H9 (cell line): ENCODE data around the gene PTGER4. TPM values are rescaled to one million over a fixed set of nuclear protein-coding genes. Genes with fewer than 3 reads are reported as not detected.

Experiments used
- DNase-seq: peaks from one replicate; pipeline ENCODE4 v3.0.0-alpha.2; 2017
- H2AFZ ChIP-seq: one replicate; pipeline ENCODE4 v1.6.1; 2013; ENCODE audit warnings: mild to moderate bottlenecking, low read length, control low read depth, moderate library complexity
- H2AK5ac ChIP-seq: 2 replicates; pipeline ENCODE4 v1.6.1; 2013; ENCODE audit warnings: low read length, control low read depth, mixed read lengths; ENCODE audit not compliant: insufficient read length
- H2BK120ac ChIP-seq: one replicate; pipeline ENCODE4 v1.6.1; 2013; ENCODE audit warnings: low read depth, mild to moderate bottlenecking, low read length, control low read depth, inconsistent platforms; ENCODE audit not compliant: poor library complexity, severe bottlenecking
- H2BK12ac ChIP-seq: 2 replicates; pipeline ENCODE4 v1.6.1; 2013; ENCODE audit warnings: low read length, control low read depth, mixed read lengths, low read depth; ENCODE audit not compliant: insufficient read length
- H2BK15ac ChIP-seq: 2 replicates; pipeline ENCODE4 v1.6.1; 2013; ENCODE audit warnings: low read depth, low read length, control low read depth
- H2BK20ac ChIP-seq: one replicate; pipeline ENCODE4 v1.6.1; 2013; ENCODE audit warnings: low read depth, mild to moderate bottlenecking, low read length, control low read depth, inconsistent platforms; ENCODE audit not compliant: poor library complexity, severe bottlenecking
- H2BK5ac ChIP-seq: 2 replicates; pipeline ENCODE4 v1.6.1; 2013; ENCODE audit warnings: low read length, control low read depth, mixed read lengths; ENCODE audit not compliant: insufficient read length
- H3K14ac ChIP-seq: 2 replicates; pipeline ENCODE4 v1.6.1; 2013; ENCODE audit warnings: low read length, control low read depth; ENCODE audit not compliant: insufficient read depth
- H3K18ac ChIP-seq: 2 replicates; pipeline ENCODE4 v1.6.1; 2013; ENCODE audit warnings: low read depth, mild to moderate bottlenecking, mixed read lengths, low read length, control low read depth; ENCODE audit not compliant: insufficient read length
- H3K23ac ChIP-seq: 2 replicates; pipeline ENCODE4 v1.6.1; 2013; ENCODE audit warnings: low read length, control low read depth, mixed read lengths, low read depth; ENCODE audit not compliant: insufficient read length
- H3K23me2 ChIP-seq: 2 replicates; pipeline ENCODE4 v1.6.1; 2013; ENCODE audit warnings: low read depth, mild to moderate bottlenecking, mixed read lengths, low read length, control low read depth; ENCODE audit not compliant: insufficient read length, poor library complexity, severe bottlenecking
- H3K27ac ChIP-seq: 2 replicates; pipeline ENCODE4 v1.5.1; 2013; ENCODE audit warnings: low read length, control low read depth, mixed read lengths, low read depth; ENCODE audit not compliant: insufficient read length
- H3K27me3 ChIP-seq: 2 replicates; pipeline ENCODE4 v1.6.1; 2013; ENCODE audit warnings: low read length, control low read depth, inconsistent platforms; ENCODE audit not compliant: insufficient read depth
- H3K4ac ChIP-seq: 2 replicates; pipeline ENCODE4 v1.6.1; 2013; ENCODE audit warnings: low read depth, mild to moderate bottlenecking, control low read depth, inconsistent platforms, low read length, moderate library complexity
- H3K4me1 ChIP-seq: 2 replicates; pipeline ENCODE4 v1.6.1; 2013; ENCODE audit warnings: low read length, control low read depth, inconsistent platforms; ENCODE audit not compliant: insufficient read depth
- H3K4me2 ChIP-seq: 2 replicates; pipeline ENCODE4 v1.6.1; 2013; ENCODE audit warnings: low read length, control low read depth, mixed read lengths; ENCODE audit not compliant: insufficient read length, insufficient read depth
- H3K56ac ChIP-seq: 2 replicates; pipeline ENCODE4 v1.6.1; 2013; ENCODE audit warnings: low read depth, mild to moderate bottlenecking, mixed read lengths, low read length, control low read depth; ENCODE audit not compliant: insufficient read length
- H3K79me1 ChIP-seq: 2 replicates; pipeline ENCODE4 v1.6.1; 2013; ENCODE audit warnings: low read depth, mild to moderate bottlenecking, moderate library complexity, low read length, control low read depth, inconsistent platforms; ENCODE audit not compliant: insufficient read depth, poor library complexity, severe bottlenecking
- H3K79me2 ChIP-seq: 2 replicates; pipeline ENCODE4 v1.6.1; 2013; ENCODE audit warnings: low read length, control low read depth, inconsistent platforms; ENCODE audit not compliant: insufficient read depth
- H3K9ac ChIP-seq: 2 replicates; pipeline ENCODE4 v1.6.1; 2013; ENCODE audit warnings: low read length, control low read depth, mixed read lengths; ENCODE audit not compliant: insufficient read length; ENCODE audit errors: extremely low read depth
- H3K9me3 ChIP-seq: one replicate; pipeline ENCODE4 v1.6.1; 2013; ENCODE audit warnings: low read depth, low read length, inconsistent platforms; ENCODE audit not compliant: control insufficient read depth
- H3T11ph ChIP-seq: one replicate; pipeline ENCODE4 v1.6.1; 2013; ENCODE audit warnings: mild to moderate bottlenecking, low read length, control low read depth, inconsistent platforms
- H4K20me1 ChIP-seq: one replicate; pipeline ENCODE4 v1.6.1; 2013; ENCODE audit not compliant: control insufficient read depth, insufficient read length, insufficient read depth
- H4K5ac ChIP-seq: 2 replicates; pipeline ENCODE4 v1.6.1; 2013; ENCODE audit warnings: low read depth, mild to moderate bottlenecking, mixed read lengths, low read length, control low read depth; ENCODE audit not compliant: insufficient read length
- H4K8ac ChIP-seq: replicated peaks from 2 replicates; pipeline ENCODE4 v1.6.1; 2013; ENCODE audit warnings: low read length, control low read depth, mixed read lengths, low read depth; ENCODE audit not compliant: insufficient read length
- H4K91ac ChIP-seq: 2 replicates; pipeline ENCODE4 v1.6.1; 2013; ENCODE audit warnings: low read depth, mild to moderate bottlenecking, moderate library complexity, mixed read lengths, low read length, control low read depth; ENCODE audit not compliant: insufficient read length
- H3K27ac Mint-ChIP-seq, 3 experiments: 2 replicates in 2 of 3; 3 replicates in 1 of 3; pipeline ENCODE4 v1.8.0; 2020 to 2021; ENCODE audit warnings: mixed read lengths in 3 of 3, mild to moderate bottlenecking in 1 of 3, moderate library complexity in 1 of 3
- H3K27me3 Mint-ChIP-seq: 2 replicates; pipeline ENCODE4 v1.8.0; 2021; ENCODE audit warnings: low read depth, mild to moderate bottlenecking, moderate library complexity, mixed read lengths
- H3K36me3 Mint-ChIP-seq, 3 experiments: 2 replicates in 2 of 3; 3 replicates in 1 of 3; pipeline ENCODE4 v1.8.0; 2020 to 2021; ENCODE audit warnings: low read depth in 3 of 3, mixed read lengths in 3 of 3; ENCODE audit not compliant: insufficient read depth in 1 of 3
- H3K4me1 Mint-ChIP-seq, 2 experiments: 2 replicates each; pipeline ENCODE4 v1.8.0; 2020; ENCODE audit warnings: mixed read lengths in 2 of 2
- H3K4me3 Mint-ChIP-seq, 2 experiments: 2 replicates in 1 of 2; 3 replicates in 1 of 2; pipeline ENCODE4 v1.8.0; 2020 to 2021; ENCODE audit warnings: mild to moderate bottlenecking in 2 of 2, mixed read lengths in 2 of 2, moderate library complexity in 1 of 2
- H3K9me3 Mint-ChIP-seq, 2 experiments: 2 replicates in 1 of 2; 3 replicates in 1 of 2; pipeline ENCODE4 v1.8.0; 2020; ENCODE audit warnings: mild to moderate bottlenecking in 2 of 2, mixed read lengths in 2 of 2, moderate library complexity in 1 of 2
- total RNA-seq: library from RNA; stranded (reverse); gene quantifications from 2 replicates; pipeline ENCODE4 v1.2.1, GENCODE V29; 2021
- TF ChIP-seq, protein P1 (sequence below): fragments of 200-600 bp; sonication (generic); conservative IDR thresholded peaks from 3 replicates; pipeline ENCODE4 v1.8.0; 2021; ENCODE audit warnings: antibody characterized with exemption, mild to moderate bottlenecking

PTGER4 gene
- total RNA-seq, 1 experiment from 2014 or later, result 0.35 TPM

GRCh38 chr5:40685193-40685592 is 5.5 kb downstream of the PTGER4 start:
- Histone ChIP-seq H2BK15ac (no peak overlapping the region), H2BK20ac (no peak overlapping the region), H2AK5ac (no peak overlapping the region), H4K8ac (no peak overlapping the region), H2AFZ (no peak overlapping the region), H4K5ac (no peak overlapping the region), H3K4me1 (no peaks in the 10 kb centered on the region), H3K27me3 (peaks cover 27% of the 10 kb centered on the region), H3K23ac (no peak overlapping the region), H3K79me2 (no peaks in the 10 kb centered on the region), H2BK5ac (no peak overlapping the region), H3K27ac (no peak overlapping the region), H3T11ph (no peak overlapping the region), H3K56ac (no peak overlapping the region), H2BK120ac (no peak overlapping the region), H3K79me1 (no peaks in the 10 kb centered on the region), H3K23me2 (peaks cover 19% of the 10 kb centered on the region), H3K14ac (no peak overlapping the region), H3K4ac (no peak overlapping the region), H3K4me2 (no peak overlapping the region), H3K9ac (no peak overlapping the region), H3K9me3 (no peaks in the 10 kb centered on the region), H4K20me1 (no peaks in the 10 kb centered on the region), H2BK12ac (no peak overlapping the region), H3K18ac (no peak overlapping the region), H4K91ac (no peak overlapping the region)
- Mint-ChIP-seq H3K27me3 (peaks cover 41% of the 10 kb centered on the region), H3K36me3 (peaks cover 0 to 3% (median 0%) of the 10 kb centered on the region in 3 experiments; a peak in 1 of 7 replicates), H3K27ac (no peak overlapping the region), H3K4me3 (no peak overlapping the region), H3K9me3 (peaks cover 3% of the 10 kb centered on the region in 2 experiments; a peak in 3 of 5 replicates), H3K4me1 (peaks cover 20 to 21% of the 10 kb centered on the region in 2 experiments)
- DNase-seq, result no peak
- TF ChIP-seq, protein P1, sequence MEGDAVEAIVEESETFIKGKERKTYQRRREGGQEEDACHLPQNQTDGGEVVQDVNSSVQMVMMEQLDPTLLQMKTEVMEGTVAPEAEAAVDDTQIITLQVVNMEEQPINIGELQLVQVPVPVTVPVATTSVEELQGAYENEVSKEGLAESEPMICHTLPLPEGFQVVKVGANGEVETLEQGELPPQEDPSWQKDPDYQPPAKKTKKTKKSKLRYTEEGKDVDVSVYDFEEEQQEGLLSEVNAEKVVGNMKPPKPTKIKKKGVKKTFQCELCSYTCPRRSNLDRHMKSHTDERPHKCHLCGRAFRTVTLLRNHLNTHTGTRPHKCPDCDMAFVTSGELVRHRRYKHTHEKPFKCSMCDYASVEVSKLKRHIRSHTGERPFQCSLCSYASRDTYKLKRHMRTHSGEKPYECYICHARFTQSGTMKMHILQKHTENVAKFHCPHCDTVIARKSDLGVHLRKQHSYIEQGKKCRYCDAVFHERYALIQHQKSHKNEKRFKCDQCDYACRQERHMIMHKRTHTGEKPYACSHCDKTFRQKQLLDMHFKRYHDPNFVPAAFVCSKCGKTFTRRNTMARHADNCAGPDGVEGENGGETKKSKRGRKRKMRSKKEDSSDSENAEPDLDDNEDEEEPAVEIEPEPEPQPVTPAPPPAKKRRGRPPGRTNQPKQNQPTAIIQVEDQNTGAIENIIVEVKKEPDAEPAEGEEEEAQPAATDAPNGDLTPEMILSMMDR, result no peak
